Panc1 (cell line): Measurements from ENCODE around the gene ELOVL1. TPM values are rescaled to one million over a fixed set of nuclear protein-coding genes. Genes with fewer than 3 reads are reported as not detected.

Experiments used
- ATAC-seq: fragments of 200-7000 bp; cut with Tn5 transposase; 2 replicates; pipeline ENCODE4 v1.9.1; 2020; ENCODE audit warnings: mild to moderate bottlenecking, moderate library complexity
- BruUV-seq: library from RNA; stranded (reverse); fragments of 400-500 nt; replicated peaks from 2 replicates; lab custom pipeline; 2021; lab: Mats Ljungman, UMichigan
- CTCF ChIA-PET: fragments of 300-600 bp; sonication (Branson Sonifier 250); formaldehyde crosslinking; loops from one replicate; lab custom pipeline; 2022; ENCODE audit warnings: antibody characterized with exemption; lab: Charles Lee
- POLR2A ChIA-PET: fragments of 300-600 bp; sonication (Branson Sonifier 250); formaldehyde crosslinking; loops from one replicate; lab custom pipeline; 2022; ENCODE audit warnings: antibody characterized with exemption; lab: Charles Lee
- DNase-seq: peaks from one replicate; pipeline ENCODE4 v3.0.0-alpha.2; 2010; ENCODE audit warnings: low read depth, low spot score
- H3K27ac ChIP-seq: 2 replicates; pipeline ENCODE4 v1.5.1; 2011; ENCODE audit warnings: mild to moderate bottlenecking, low read length, inconsistent platforms
- H3K27me3 ChIP-seq: fragments of 200-500 bp; sonication (Bioruptor generic); 2 replicates; pipeline ENCODE4 v1.6.0; 2014; ENCODE audit warnings: low read length, inconsistent platforms; ENCODE audit not compliant: control insufficient read depth, insufficient read depth
- H3K36me3 ChIP-seq: fragments of 200-500 bp; sonication (Bioruptor generic); 2 replicates; pipeline ENCODE4 v1.5.1; 2014; ENCODE audit warnings: inconsistent platforms, mild to moderate bottlenecking, low read length, moderate library complexity; ENCODE audit not compliant: control insufficient read depth, insufficient read depth
- H3K4me1 ChIP-seq: 2 replicates; pipeline ENCODE4 v1.5.1; 2011; ENCODE audit warnings: inconsistent platforms, mild to moderate bottlenecking, low read length, moderate library complexity; ENCODE audit not compliant: control insufficient read depth, insufficient read depth
- H3K4me3 ChIP-seq, 2 experiments: 2 replicates each; pipeline ENCODE4 v1.5.1; 2011 to 2012; ENCODE audit warnings: low read depth in 2 of 2, low read length in 2 of 2, mild to moderate bottlenecking in 2 of 2, inconsistent platforms in 1 of 2, moderate library complexity in 1 of 2
- H3K9me3 ChIP-seq: fragments of 200-500 bp; sonication (Bioruptor generic); 2 replicates; pipeline ENCODE4 v1.5.1; 2014; ENCODE audit warnings: low read depth, mild to moderate bottlenecking, inconsistent platforms, low read length, moderate library complexity; ENCODE audit not compliant: control insufficient read depth, insufficient read depth
- POLR2AphosphoS5 ChIP-seq: IDR thresholded peaks from 2 replicates; pipeline ENCODE4 v1.6.1; 2012; ENCODE audit warnings: mild to moderate bottlenecking, low read depth, low read length, moderate library complexity
- REST ChIP-seq, 2 experiments: IDR thresholded peaks; 2 replicates each; pipeline ENCODE4 v1.6.1; 2011 to 2012; ENCODE audit warnings: low read depth in 2 of 2, control low read depth in 1 of 2, low read length in 1 of 2, mild to moderate bottlenecking in 1 of 2, moderate library complexity in 1 of 2; ENCODE audit not compliant: insufficient read depth in 1 of 2
- SIN3A ChIP-seq: IDR thresholded peaks from 2 replicates; pipeline ENCODE4 v1.6.1; 2012; ENCODE audit warnings: low read depth, mild to moderate bottlenecking, low read length, moderate library complexity, borderline replicate concordance; ENCODE audit not compliant: insufficient read depth
- TCF7L2 ChIP-seq: IDR thresholded peaks from 2 replicates; pipeline ENCODE4 v1.6.1; 2011; ENCODE audit warnings: mild to moderate bottlenecking, low read depth, low read length, inconsistent platforms
- in situ Hi-C: cut with HindIII; loops from 2 replicates; pipeline ENCODE4 v1.10.0; 2016; ENCODE audit warnings: low sequenced_read_pairs, low pct_unique_long_range_greater_than_20kb
- intact Hi-C: fragments of 100-400 bp; cut with micrococcal nuclease; formaldehyde crosslinking; loops from one replicate; pipeline ENCODE4 v1.10.0; 2022; ENCODE audit not compliant: unreplicated experiment
- total RNA-seq: library from RNA; stranded (reverse); gene quantifications from one replicate; pipeline ENCODE4 v1.2.1, GENCODE V29; 2021; ENCODE audit not compliant: unreplicated experiment
- TF ChIP-seq, protein P1 (sequence below): fragments of 450-650 bp; IDR thresholded peaks from 2 replicates; pipeline ENCODE4 v1.5.1; 2017; ENCODE audit warnings: mild to moderate bottlenecking

ELOVL1 gene
- total RNA-seq, 1 experiment from 2014 or later, result 105 TPM

DNA sequence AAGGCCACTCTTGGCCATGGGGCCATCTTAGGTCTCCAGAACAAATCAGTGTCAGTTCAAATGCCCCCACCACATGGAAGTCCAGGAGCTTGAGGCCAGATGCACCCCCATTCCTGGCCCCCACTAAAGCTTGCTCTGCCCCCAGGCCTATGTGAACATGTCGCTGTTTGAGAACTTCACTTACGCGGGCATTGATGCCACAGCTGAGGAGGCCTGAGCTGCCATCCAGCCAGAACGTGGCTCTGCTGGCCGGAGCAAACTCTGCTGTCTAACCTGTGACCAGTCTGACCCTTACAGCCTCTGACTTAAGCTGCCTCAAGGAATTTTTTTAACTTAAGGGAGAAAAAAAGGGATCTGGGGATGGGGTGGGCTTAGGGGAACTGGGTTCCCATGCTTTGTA, 45.3 kb downstream of the ELOVL1 start:
- no peak for TF ChIP-seq TCF7L2
- TF ChIP-seq REST (IDR thresholded peaks at IDR 0.05; ENCODE audit: insufficient read depth in 1 of 2, low read depth in 2 of 2, low read length in 1 of 2), result no peak
- TF ChIP-seq, protein P1, sequence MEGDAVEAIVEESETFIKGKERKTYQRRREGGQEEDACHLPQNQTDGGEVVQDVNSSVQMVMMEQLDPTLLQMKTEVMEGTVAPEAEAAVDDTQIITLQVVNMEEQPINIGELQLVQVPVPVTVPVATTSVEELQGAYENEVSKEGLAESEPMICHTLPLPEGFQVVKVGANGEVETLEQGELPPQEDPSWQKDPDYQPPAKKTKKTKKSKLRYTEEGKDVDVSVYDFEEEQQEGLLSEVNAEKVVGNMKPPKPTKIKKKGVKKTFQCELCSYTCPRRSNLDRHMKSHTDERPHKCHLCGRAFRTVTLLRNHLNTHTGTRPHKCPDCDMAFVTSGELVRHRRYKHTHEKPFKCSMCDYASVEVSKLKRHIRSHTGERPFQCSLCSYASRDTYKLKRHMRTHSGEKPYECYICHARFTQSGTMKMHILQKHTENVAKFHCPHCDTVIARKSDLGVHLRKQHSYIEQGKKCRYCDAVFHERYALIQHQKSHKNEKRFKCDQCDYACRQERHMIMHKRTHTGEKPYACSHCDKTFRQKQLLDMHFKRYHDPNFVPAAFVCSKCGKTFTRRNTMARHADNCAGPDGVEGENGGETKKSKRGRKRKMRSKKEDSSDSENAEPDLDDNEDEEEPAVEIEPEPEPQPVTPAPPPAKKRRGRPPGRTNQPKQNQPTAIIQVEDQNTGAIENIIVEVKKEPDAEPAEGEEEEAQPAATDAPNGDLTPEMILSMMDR, result no peak
- TF ChIP-seq POLR2AphosphoS5, result no peak
- ChIA-PET CTCF (no interaction called here), POLR2A (no interaction called here)
- BruUV-seq, result no TSS peak
- H3K4me3 ChIP-seq, result no peak overlapping the region
- in situ Hi-C loops (no loop called here), intact Hi-C loops (no loop called here)
- H3K9me3 ChIP-seq, result no peaks in the 10 kb centered on the region
- no peak overlapping the region for H3K27ac ChIP-seq
- H3K4me1 ChIP-seq, result no peaks in the 10 kb centered on the region
- ATAC-seq, result no peak
- no peaks in the 10 kb centered on the region for H3K36me3 ChIP-seq
- no peak for DNase-seq
- H3K27me3 ChIP-seq, result no peaks in the 10 kb centered on the region

DNA sequence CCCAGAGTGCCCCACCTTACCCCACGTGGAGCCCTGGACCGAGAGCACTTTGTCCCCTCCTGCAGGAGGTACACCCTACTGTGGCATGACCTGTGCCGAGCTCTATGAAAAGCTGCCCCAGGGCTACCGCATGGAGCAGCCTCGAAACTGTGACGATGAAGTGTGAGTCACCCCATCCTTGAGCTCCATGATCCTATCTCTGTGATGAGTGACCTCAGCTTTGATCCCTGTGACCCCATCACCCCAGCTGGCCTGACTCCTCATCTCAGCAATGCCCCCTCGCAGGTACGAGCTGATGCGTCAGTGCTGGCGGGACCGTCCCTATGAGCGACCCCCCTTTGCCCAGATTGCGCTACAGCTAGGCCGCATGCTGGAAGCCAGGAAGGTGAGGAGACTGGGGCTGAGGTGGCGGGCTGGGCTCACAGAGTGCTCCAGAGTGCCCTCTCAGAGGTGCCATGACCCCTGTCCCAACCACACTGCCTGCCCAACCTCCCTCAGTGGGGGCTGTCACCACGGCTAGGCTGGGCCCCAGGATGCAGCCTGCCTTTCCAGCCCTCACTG, 46.4 kb downstream of the ELOVL1 start:
- in situ Hi-C loops (no loop called here), intact Hi-C loops (no loop called here)
- no peak for ATAC-seq
- Histone ChIP-seq H3K9me3 (no peaks in the 10 kb centered on the region), H3K4me3 (no peak overlapping the region), H3K27me3 (no peaks in the 10 kb centered on the region), H3K27ac (no peak overlapping the region), H3K36me3 (no peaks in the 10 kb centered on the region), H3K4me1 (no peaks in the 10 kb centered on the region)
- POLR2A ChIA-PET, result interaction anchor here (0.6 to 1.3 kb wide), 3 partner anchors 15 to 761 kb away, joined by 4 to 8 read pairs (median 5); no protein-coding TSS in a partner anchor
- CTCF ChIA-PET, result no interaction called here
- DNase-seq, result no peak
- TF ChIP-seq TCF7L2, result no peak
- TF ChIP-seq, protein P1, result no peak
- TF ChIP-seq POLR2AphosphoS5, result no peak
- no peak for TF ChIP-seq SIN3A
- no peak for TF ChIP-seq REST (IDR thresholded peaks at IDR 0.05; ENCODE audit: insufficient read depth in 1 of 2, low read depth in 2 of 2, low read length in 1 of 2)
- no TSS peak for BruUV-seq
